Measurements from ENCODE around the gene CBLL1. TPM values are rescaled to one million over a fixed set of nuclear protein-coding genes. Genes with fewer than 3 reads are reported as not detected.

Gene CBLL1
- total RNA-seq, 1 experiment from 2014 or later: 10.7 TPM

DNA sequence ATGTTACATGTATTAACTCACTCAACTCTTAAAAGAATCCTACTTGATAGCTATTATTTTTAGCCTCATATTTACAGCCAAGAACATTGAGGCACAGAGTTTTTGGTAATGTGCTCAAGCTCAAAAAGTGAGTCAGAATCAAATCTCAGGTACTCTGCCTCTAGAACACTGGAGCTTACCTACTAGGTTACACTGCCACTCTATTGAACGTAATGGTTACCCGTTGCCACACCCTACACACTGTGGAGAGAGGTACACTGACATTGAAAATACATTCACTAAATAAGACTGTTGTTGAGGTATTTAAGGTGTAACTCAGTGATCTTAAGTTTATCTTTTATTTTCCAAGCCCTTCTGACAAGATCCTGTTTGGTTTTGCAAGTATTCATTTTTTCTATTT lies 41.2 kb downstream of the CBLL1 start:
- ChIA-PET CTCF (interaction anchor here (0.6 kb wide), 1 partner anchor 10 kb away, joined by 3 read pairs; no protein-coding TSS in a partner anchor), POLR2A (ENCODE audit: unreplicated experiment) (no interaction called here)
- Histone ChIP-seq H3K36me3 (ENCODE audit: low read depth, low read length) (no peaks in the 10 kb centered on the region), H3K27me3 (ENCODE audit: low read length) (peaks cover 15% of the 10 kb centered on the region), H3K4me2 (ENCODE audit: low read length) (no peak overlapping the region), H3K4me3 (ENCODE audit: low read length) (no peak overlapping the region), H3K9me3 (ENCODE audit: low read length) (no peaks in the 10 kb centered on the region), H4K20me1 (ENCODE audit: low read length) (no peaks in the 10 kb centered on the region), H3K9ac (ENCODE audit: low read length) (no peak overlapping the region), H3K27ac (ENCODE audit: low read length) (no peak overlapping the region), H2AFZ (ENCODE audit: low read length) (no peak overlapping the region), H3K9me2 (replicated peaks; ENCODE audit: low read length) (no peaks in the 10 kb centered on the region), H3K4me1 (ENCODE audit: insufficient read depth, low read length) (no peaks in the 10 kb centered on the region), H3K79me2 (ENCODE audit: low read length) (no peaks in the 10 kb centered on the region), H3F3A (ENCODE audit: low read length, unreplicated experiment) (no peaks in the 10 kb centered on the region)
- no peak for TF ChIP-seq EZH2 (IDR thresholded peaks at IDR 0.05; ENCODE audit: low read length, unreplicated experiment)
- no peak for TF ChIP-seq CTCF (conservative IDR thresholded peaks at IDR 0.05; ENCODE audit: low read depth, low read length)
- no peak for TF ChIP-seq EZH2phosphoT487 (IDR thresholded peaks at IDR 0.05; ENCODE audit: borderline replicate concordance, low read length)
- intact Hi-C loops (cut with micrococcal nuclease): no loop called here
- ATAC-seq (no peak), DNase-seq (no peak)
- BruUV-seq (replicated peaks): no TSS peak

DNA sequence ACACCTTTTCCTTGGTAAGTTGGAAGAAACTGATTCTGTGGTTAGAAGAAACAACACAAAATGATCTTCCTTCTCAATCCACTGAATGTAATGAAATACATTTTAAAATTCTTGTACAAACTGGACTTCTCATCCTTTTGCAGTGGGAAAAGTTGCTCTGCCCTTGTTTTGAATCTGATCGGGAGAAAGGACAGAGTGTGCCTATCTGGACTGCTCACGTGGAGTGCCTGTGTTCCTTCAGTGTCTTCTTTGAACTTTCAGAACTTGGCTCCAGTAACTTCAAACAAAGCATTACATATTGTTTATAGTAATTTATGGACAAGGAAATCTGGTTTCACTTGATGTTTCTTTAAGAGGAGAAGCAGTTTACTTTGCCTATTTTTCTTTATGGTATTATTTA lies 42.0 kb downstream of the CBLL1 start:
- Histone ChIP-seq H3K4me1 (ENCODE audit: insufficient read depth, low read length) (no peaks in the 10 kb centered on the region), H2AFZ (ENCODE audit: low read length) (no peak overlapping the region), H3K79me2 (ENCODE audit: low read length) (no peaks in the 10 kb centered on the region), H3K9me3 (ENCODE audit: low read length) (no peaks in the 10 kb centered on the region), H3K36me3 (ENCODE audit: low read depth, low read length) (no peaks in the 10 kb centered on the region), H3K4me2 (ENCODE audit: low read length) (no peak overlapping the region), H3K27me3 (ENCODE audit: low read length) (peaks cover 15% of the 10 kb centered on the region), H3K9ac (ENCODE audit: low read length) (no peak overlapping the region), H4K20me1 (ENCODE audit: low read length) (no peaks in the 10 kb centered on the region), H3F3A (ENCODE audit: low read length, unreplicated experiment) (no peaks in the 10 kb centered on the region), H3K4me3 (ENCODE audit: low read length) (no peak overlapping the region), H3K9me2 (replicated peaks; ENCODE audit: low read length) (no peaks in the 10 kb centered on the region), H3K27ac (ENCODE audit: low read length) (no peak overlapping the region)
- no TSS peak for BruUV-seq (replicated peaks)
- CTCF ChIA-PET: no interaction called here
- POLR2A ChIA-PET (ENCODE audit: unreplicated experiment): no interaction called here
- no peak for TF ChIP-seq EZH2 (IDR thresholded peaks at IDR 0.05; ENCODE audit: low read length, unreplicated experiment)
- TF ChIP-seq CTCF (conservative IDR thresholded peaks at IDR 0.05; ENCODE audit: low read depth, low read length): no peak
- TF ChIP-seq EZH2phosphoT487 (IDR thresholded peaks at IDR 0.05; ENCODE audit: borderline replicate concordance, low read length): no peak
- ATAC-seq (no peak), DNase-seq (no peak)
- intact Hi-C loops (cut with micrococcal nuclease): no loop called here

GRCh38 chr7:107788216-107788615 lies 44.3 kb downstream of the CBLL1 start:
- H3K9ac ChIP-seq (ENCODE audit: low read length): no peak overlapping the region
- DNase-seq (no peak), ATAC-seq (no peak)
- no peaks in the 10 kb centered on the region for H3K4me1 ChIP-seq (ENCODE audit: insufficient read depth, low read length)
- no peaks in the 10 kb centered on the region for H3F3A ChIP-seq (ENCODE audit: low read length, unreplicated experiment)
- no peaks in the 10 kb centered on the region for H3K9me3 ChIP-seq (ENCODE audit: low read length)
- H3K27ac ChIP-seq (ENCODE audit: low read length): no peak overlapping the region
- H2AFZ ChIP-seq (ENCODE audit: low read length): no peak overlapping the region
- peaks cover 15% of the 10 kb centered on the region for H3K27me3 ChIP-seq (ENCODE audit: low read length)
- POLR2A ChIA-PET (ENCODE audit: unreplicated experiment): no interaction called here
- TF ChIP-seq CTCF (conservative IDR thresholded peaks at IDR 0.05; ENCODE audit: low read depth, low read length) (no peak), EZH2 (IDR thresholded peaks at IDR 0.05; ENCODE audit: low read length, unreplicated experiment) (no peak), EZH2phosphoT487 (IDR thresholded peaks at IDR 0.05; ENCODE audit: borderline replicate concordance, low read length) (no peak)
- H4K20me1 ChIP-seq (ENCODE audit: low read length): no peaks in the 10 kb centered on the region
- H3K4me3 ChIP-seq (ENCODE audit: low read length): no peak overlapping the region
- intact Hi-C loops (cut with micrococcal nuclease): no loop called here
- no TSS peak for BruUV-seq (replicated peaks)
- no peaks in the 10 kb centered on the region for H3K79me2 ChIP-seq (ENCODE audit: low read length)
- no peaks in the 10 kb centered on the region for H3K9me2 ChIP-seq (replicated peaks; ENCODE audit: low read length)
- H3K36me3 ChIP-seq (ENCODE audit: low read depth, low read length): no peaks in the 10 kb centered on the region
- CTCF ChIA-PET: interaction anchor here (0.7 to 1.3 kb wide), 2 partner anchors 87 to 92 kb away, joined by 3 to 7 read pairs; no protein-coding TSS in a partner anchor
- H3K4me2 ChIP-seq (ENCODE audit: low read length): no peak overlapping the region
